ENCODE measurements around the gene RNASET2.

DNA sequence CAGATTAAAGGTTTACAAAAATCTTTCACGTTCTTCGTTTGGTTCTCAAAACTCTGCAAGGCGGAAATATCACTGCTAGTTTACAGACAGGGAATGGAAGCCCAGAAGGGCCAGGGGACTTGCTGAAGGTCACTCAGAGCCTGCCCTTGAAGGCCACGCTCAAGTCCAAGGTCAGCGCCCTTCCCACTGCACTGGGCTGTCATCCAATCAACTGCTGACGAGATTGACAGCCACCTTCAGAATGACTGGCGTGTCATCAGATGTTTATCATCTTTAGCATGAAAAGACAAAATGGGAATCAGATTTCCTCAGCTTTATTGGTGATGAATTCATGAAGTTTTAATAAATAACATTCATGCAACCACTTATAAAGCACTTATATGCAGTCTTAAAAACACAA, 16.5 kb downstream of the RNASET2 start:
- TF ChIP-seq YY1 (IDR thresholded peaks at IDR 0.05; ENCODE audit: low read depth, low read length) (no peak), CHD2 (IDR thresholded peaks at IDR 0.05; ENCODE audit: borderline replicate concordance, low read depth, low read length) (no peak), FOXM1 (IDR thresholded peaks at IDR 0.05; ENCODE audit: low read depth, low read length) (no peak), CREB1 (IDR thresholded peaks at IDR 0.05; ENCODE audit: low read depth) (no peak), MXI1 (IDR thresholded peaks at IDR 0.05; ENCODE audit: low read depth, low read length) (no peak)
- TF ChIP-seq, protein P1, sequence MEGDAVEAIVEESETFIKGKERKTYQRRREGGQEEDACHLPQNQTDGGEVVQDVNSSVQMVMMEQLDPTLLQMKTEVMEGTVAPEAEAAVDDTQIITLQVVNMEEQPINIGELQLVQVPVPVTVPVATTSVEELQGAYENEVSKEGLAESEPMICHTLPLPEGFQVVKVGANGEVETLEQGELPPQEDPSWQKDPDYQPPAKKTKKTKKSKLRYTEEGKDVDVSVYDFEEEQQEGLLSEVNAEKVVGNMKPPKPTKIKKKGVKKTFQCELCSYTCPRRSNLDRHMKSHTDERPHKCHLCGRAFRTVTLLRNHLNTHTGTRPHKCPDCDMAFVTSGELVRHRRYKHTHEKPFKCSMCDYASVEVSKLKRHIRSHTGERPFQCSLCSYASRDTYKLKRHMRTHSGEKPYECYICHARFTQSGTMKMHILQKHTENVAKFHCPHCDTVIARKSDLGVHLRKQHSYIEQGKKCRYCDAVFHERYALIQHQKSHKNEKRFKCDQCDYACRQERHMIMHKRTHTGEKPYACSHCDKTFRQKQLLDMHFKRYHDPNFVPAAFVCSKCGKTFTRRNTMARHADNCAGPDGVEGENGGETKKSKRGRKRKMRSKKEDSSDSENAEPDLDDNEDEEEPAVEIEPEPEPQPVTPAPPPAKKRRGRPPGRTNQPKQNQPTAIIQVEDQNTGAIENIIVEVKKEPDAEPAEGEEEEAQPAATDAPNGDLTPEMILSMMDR (IDR thresholded peaks at IDR 0.05 in 2 of 3, conservative IDR thresholded peaks at IDR 0.05 in 1 of 3; ENCODE audit: control insufficient read depth in 2 of 3, extremely low read depth in 1 of 3, insufficient read depth in 1 of 3, low read depth in 3 of 3, low read length in 3 of 3), result no peak

Data from GM12878 (cell line).